Adrenal gland (tissue), 5 donors: ENCODE results near the gene RIPOR1.

ENCODE experiments used
- POLR2A ChIP-seq, 2 donors: fragments of 450-650 bp; IDR thresholded peaks; one replicate each; pipeline ENCODE4 v1.6.1; 2017; ENCODE audit warnings: antibody characterized with exemption in 2 of 2, mild to moderate bottlenecking in 2 of 2, moderate library complexity in 1 of 2
- TF ChIP-seq, protein P1 (sequence below), 6 experiments: fragments of 450-650 bp in 4 of 6; fragments of 200-600 bp in 2 of 6; sonication (generic) in 1 of 6; IDR thresholded peaks; 1 replicate in 5 of 6; 2 replicates in 1 of 6; pipeline versions ENCODE4 v1.5.1 to v1.8.0; 2016 to 2021; ENCODE audit warnings: antibody characterized with exemption in 6 of 6, mild to moderate bottlenecking in 2 of 6, moderate library complexity in 1 of 6
- donor health status: DM: no; HTN: no; CAD: no.

DNA sequence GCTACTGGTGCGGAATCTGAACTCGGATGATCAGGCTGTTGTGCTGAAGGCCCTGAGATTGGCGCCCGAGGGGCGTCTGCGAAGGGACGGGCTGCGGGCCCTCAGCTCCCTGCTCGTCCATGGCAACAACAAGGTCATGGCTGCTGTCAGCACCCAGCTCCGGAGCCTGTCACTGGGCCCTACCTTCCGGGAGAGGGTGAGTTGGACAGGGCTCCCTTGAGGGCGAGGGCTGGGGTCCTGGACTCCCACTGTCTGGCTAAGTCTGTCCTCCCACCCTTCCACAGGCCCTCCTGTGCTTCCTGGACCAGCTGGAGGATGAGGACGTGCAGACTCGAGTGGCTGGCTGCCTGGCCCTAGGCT lies 17.0 kb downstream of the RIPOR1 start:
- TF ChIP-seq, protein P1, sequence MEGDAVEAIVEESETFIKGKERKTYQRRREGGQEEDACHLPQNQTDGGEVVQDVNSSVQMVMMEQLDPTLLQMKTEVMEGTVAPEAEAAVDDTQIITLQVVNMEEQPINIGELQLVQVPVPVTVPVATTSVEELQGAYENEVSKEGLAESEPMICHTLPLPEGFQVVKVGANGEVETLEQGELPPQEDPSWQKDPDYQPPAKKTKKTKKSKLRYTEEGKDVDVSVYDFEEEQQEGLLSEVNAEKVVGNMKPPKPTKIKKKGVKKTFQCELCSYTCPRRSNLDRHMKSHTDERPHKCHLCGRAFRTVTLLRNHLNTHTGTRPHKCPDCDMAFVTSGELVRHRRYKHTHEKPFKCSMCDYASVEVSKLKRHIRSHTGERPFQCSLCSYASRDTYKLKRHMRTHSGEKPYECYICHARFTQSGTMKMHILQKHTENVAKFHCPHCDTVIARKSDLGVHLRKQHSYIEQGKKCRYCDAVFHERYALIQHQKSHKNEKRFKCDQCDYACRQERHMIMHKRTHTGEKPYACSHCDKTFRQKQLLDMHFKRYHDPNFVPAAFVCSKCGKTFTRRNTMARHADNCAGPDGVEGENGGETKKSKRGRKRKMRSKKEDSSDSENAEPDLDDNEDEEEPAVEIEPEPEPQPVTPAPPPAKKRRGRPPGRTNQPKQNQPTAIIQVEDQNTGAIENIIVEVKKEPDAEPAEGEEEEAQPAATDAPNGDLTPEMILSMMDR (IDR thresholded peaks at IDR 0.05), result no peak
- TF ChIP-seq POLR2A (IDR thresholded peaks at IDR 0.05), result no peak
